ENCODE results near the gene SPPL3.

The SPPL3 gene

DNA sequence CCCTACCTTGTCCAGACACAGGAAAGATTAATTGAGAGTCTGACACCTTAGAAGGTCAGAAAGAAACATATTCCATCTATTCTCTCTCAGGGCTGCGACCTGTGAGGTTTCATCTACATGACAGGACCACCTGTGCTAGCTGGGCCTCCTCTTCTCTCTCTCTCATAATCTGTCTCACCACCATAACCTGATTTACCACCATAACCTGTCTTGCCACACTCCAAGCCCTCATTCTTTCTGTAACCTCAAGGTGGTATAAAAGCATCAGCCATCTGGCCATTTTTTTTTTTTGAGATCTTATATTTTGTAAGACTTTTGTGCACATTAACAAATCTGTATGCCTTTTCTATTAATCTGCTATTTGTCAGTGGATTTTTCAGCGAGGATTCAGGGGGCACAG, 103.0 kb downstream of the SPPL3 start:
- Histone ChIP-seq H3K4me3 (ENCODE audit: insufficient read depth, low read length, poor library complexity, severe bottlenecking) (no peak overlapping the region), H3F3A (ENCODE audit: insufficient read depth) (no peaks in the 10 kb centered on the region), H3K79me2 (ENCODE audit: insufficient read depth, low read length) (0 out of 2 replicates have a peak, but pooled peaks cover 4% of the 10 kb centered on the region), H3K9me3 (ENCODE audit: insufficient read depth, low read length) (no peaks in the 10 kb centered on the region), H3K27ac (ENCODE audit: low read depth, low read length) (no peak overlapping the region), H4K20me1 (ENCODE audit: low read depth, low read length) (no peaks in the 10 kb centered on the region), H3K27me3 (ENCODE audit: low read length) (no peaks in the 10 kb centered on the region), H3K4me2 (ENCODE audit: low read depth, low read length, poor library complexity, severe bottlenecking) (no peak overlapping the region), H3K36me3 (ENCODE audit: low read length) (no peaks in the 10 kb centered on the region), H3K9me2 (replicated peaks; ENCODE audit: insufficient read depth, low read length) (no peaks in the 10 kb centered on the region), H2AFZ (ENCODE audit: low read depth, low read length, severe bottlenecking) (no peak overlapping the region), H3K9ac (ENCODE audit: low read length) (no peak overlapping the region)
- TF ChIP-seq EZH2phosphoT487 (conservative IDR thresholded peaks at IDR 0.05; ENCODE audit: low read length) = no peak
- TF ChIP-seq CTCF (IDR thresholded peaks at IDR 0.05; ENCODE audit: insufficient read depth, low read length, poor library complexity, severe bottlenecking) = no peak

GRCh38 chr12:120800665-120801064, 103.5 kb downstream of the SPPL3 start:
- H3K4me3 ChIP-seq (ENCODE audit: insufficient read depth, low read length, poor library complexity, severe bottlenecking) = no peak overlapping the region
- no peaks in the 10 kb centered on the region for H4K20me1 ChIP-seq (ENCODE audit: low read depth, low read length)
- no peak for TF ChIP-seq CTCF (IDR thresholded peaks at IDR 0.05; ENCODE audit: insufficient read depth, low read length, poor library complexity, severe bottlenecking)
- no peak for TF ChIP-seq EZH2phosphoT487 (conservative IDR thresholded peaks at IDR 0.05; ENCODE audit: low read length)
- no peak overlapping the region for H2AFZ ChIP-seq (ENCODE audit: low read depth, low read length, severe bottlenecking)
- H3K27ac ChIP-seq (ENCODE audit: low read depth, low read length) = no peak overlapping the region
- H3K9ac ChIP-seq (ENCODE audit: low read length) = no peak overlapping the region
- no peaks in the 10 kb centered on the region for H3K9me3 ChIP-seq (ENCODE audit: insufficient read depth, low read length)
- no peak overlapping the region for H3K4me2 ChIP-seq (ENCODE audit: low read depth, low read length, poor library complexity, severe bottlenecking)
- H3K79me2 ChIP-seq (ENCODE audit: insufficient read depth, low read length) = 0 out of 2 replicates have a peak, but pooled peaks cover 4% of the 10 kb centered on the region
- H3K27me3 ChIP-seq (ENCODE audit: low read length) = no peaks in the 10 kb centered on the region
- no peaks in the 10 kb centered on the region for H3F3A ChIP-seq (ENCODE audit: insufficient read depth)
- H3K9me2 ChIP-seq (replicated peaks; ENCODE audit: insufficient read depth, low read length) = no peaks in the 10 kb centered on the region
- H3K36me3 ChIP-seq (ENCODE audit: low read length) = no peaks in the 10 kb centered on the region

GRCh38 chr12:120799243-120800045, 104.7 kb downstream of the SPPL3 start:
- Histone ChIP-seq H3K36me3 (ENCODE audit: low read length) (0 out of 2 replicates have a peak, but pooled peaks cover 3% of the 10 kb centered on the region), H3K4me3 (ENCODE audit: insufficient read depth, low read length, poor library complexity, severe bottlenecking) (no peak overlapping the region), H3K4me2 (ENCODE audit: low read depth, low read length, poor library complexity, severe bottlenecking) (no peak overlapping the region), H3F3A (ENCODE audit: insufficient read depth) (no peaks in the 10 kb centered on the region), H3K9me3 (ENCODE audit: insufficient read depth, low read length) (no peaks in the 10 kb centered on the region), H2AFZ (ENCODE audit: low read depth, low read length, severe bottlenecking) (no peak overlapping the region), H3K27ac (ENCODE audit: low read depth, low read length) (no peak overlapping the region), H3K79me2 (ENCODE audit: insufficient read depth, low read length) (no peaks in the 10 kb centered on the region), H3K27me3 (ENCODE audit: low read length) (no peaks in the 10 kb centered on the region), H3K9me2 (replicated peaks; ENCODE audit: insufficient read depth, low read length) (no peaks in the 10 kb centered on the region), H3K9ac (ENCODE audit: low read length) (no peak overlapping the region), H4K20me1 (ENCODE audit: low read depth, low read length) (no peaks in the 10 kb centered on the region)
- TF ChIP-seq EZH2phosphoT487 (conservative IDR thresholded peaks at IDR 0.05; ENCODE audit: low read length) (no peak), CTCF (IDR thresholded peaks at IDR 0.05; ENCODE audit: insufficient read depth, low read length, poor library complexity, severe bottlenecking) (no peak)
